GM21526 (cell line): Measurements from ENCODE around the gene PIGT.
"Not testable (repeated sequence)": the region's sequence is repeated elsewhere in the genome, so short reads cannot be mapped to it uniquely, and the experiment has no call there.

Experiments used
- ATAC-seq: cut with Tn5 transposase; IDR thresholded peaks from one replicate; pipeline ENCODE4 v1.9.1; 2021; ENCODE audit warnings: moderate library complexity; ENCODE audit not compliant: unreplicated experiment, low FRiP score

PIGT gene

GRCh38 chr20:45459606-45460005 is 43.7 kb downstream of the PIGT start:
- ATAC-seq: no peak

- ATAC-seq: no peak
These were observed 45.3 kb downstream of the PIGT start for GRCh38 chr20:45461225-45461624.

- ATAC-seq: no peak
These were observed 47.0 kb downstream of the PIGT start for GRCh38 chr20:45462711-45463509.

- no peak for ATAC-seq
These were observed 47.8 kb downstream of the PIGT start for GRCh38 chr20:45463709-45464108.

GRCh38 chr20:45465491-45466266 is 49.7 kb downstream of the PIGT start:
- no peak for ATAC-seq

GRCh38 chr20:45467172-45467571 is 51.2 kb downstream of the PIGT start:
- ATAC-seq: no peak

- no peak for ATAC-seq
These were observed 51.9 kb downstream of the PIGT start for GRCh38 chr20:45467861-45468260.

GRCh38 chr20:45469336-45470261 is 53.7 kb downstream of the PIGT start, which contains the start of gene WFDC2:
Gene WFDC2 (plus strand): TSS chr20:45469753. CDS start chr20:45469782, 29 bp downstream.
- no peak for ATAC-seq

- ATAC-seq: no peak
These were observed 54.5 kb downstream of the PIGT start for GRCh38 chr20:45470262-45470931.

- ATAC-seq: no peak
These were observed 55.0 kb downstream of the PIGT start for GRCh38 chr20:45470937-45471336.

GRCh38 chr20:45472286-45472685 is 56.3 kb downstream of the PIGT start:
- not testable (repeated sequence) for ATAC-seq
